HepG2 (cell line): Measurements from ENCODE around the gene SPRY1. TPM values are rescaled to one million over a fixed set of nuclear protein-coding genes. Genes with fewer than 3 reads are reported as not detected.

Experiments used
- GZF1 ChIP-seq: sonication (generic); formaldehyde crosslinking; IDR thresholded peaks from 2 replicates; pipeline ENCODE4 v1.5.1; 2020; ENCODE audit warnings: mild to moderate bottlenecking, missing genetic modification reagents
- HDAC2 ChIP-seq: sonication (generic); formaldehyde crosslinking; IDR thresholded peaks from 2 replicates; pipeline ENCODE4 v1.4.0; 2020; ENCODE audit warnings: missing genetic modification reagents
- HMG20B ChIP-seq: conservative IDR thresholded peaks from 2 replicates; pipeline ENCODE4 v1.6.1; 2016; ENCODE audit warnings: missing genetic modification reagents, missing compliant biosample characterization
- JARID2 ChIP-seq: sonication (generic); formaldehyde crosslinking; IDR thresholded peaks from 2 replicates; pipeline ENCODE4 v1.8.1; 2023; ENCODE audit warnings: missing genetic modification reagents, inconsistent platforms; ENCODE audit not compliant: insufficient replicate concordance
- KAT2B ChIP-seq: fragments of 150-350 bp; IDR thresholded peaks from 2 replicates; pipeline ENCODE4 v1.6.1; 2014; ENCODE audit warnings: low read depth, low read length, borderline replicate concordance
- KDM2A ChIP-seq: sonication (generic); formaldehyde crosslinking; IDR thresholded peaks from 2 replicates; pipeline ENCODE4 v1.4.0; 2020; ENCODE audit warnings: low read depth, missing genetic modification reagents, borderline replicate concordance
- RFX1 ChIP-seq: fragments of 450-650 bp; IDR thresholded peaks from 2 replicates; pipeline ENCODE4 v1.6.1; 2017
- SP5 ChIP-seq: IDR thresholded peaks from 2 replicates; pipeline ENCODE4 v1.6.1; 2016; ENCODE audit warnings: low read depth, borderline replicate concordance
- ZEB1 ChIP-seq: IDR thresholded peaks from 2 replicates; pipeline ENCODE4 v1.6.1; 2012; ENCODE audit warnings: mild to moderate bottlenecking, low read depth, inconsistent platforms; ENCODE audit not compliant: insufficient replicate concordance
- ZSCAN30 ChIP-seq: sonication (generic); formaldehyde crosslinking; IDR thresholded peaks from 2 replicates; pipeline ENCODE4 v1.5.0; 2020; ENCODE audit warnings: mild to moderate bottlenecking, missing genetic modification reagents
- polyA plus RNA-seq, 8 experiments: library from polyadenylated mRNA; depleted of rRNA in 3 of 8; stranded (reverse) in 7 of 8; unstranded in 1 of 8; fragments of >200 nt; fragmentation: Illumina TruSeq in 4 of 8; extraction: Trizol in 4 of 8; gene quantifications; 2 replicates each; pipeline versions ENCODE4 v1.2.1 to v1.2.3, GENCODE V29; 2011 to 2016; ENCODE audit warnings: low read depth in 4 of 8, missing spikeins in 1 of 8, mixed read lengths in 1 of 8; ENCODE audit not compliant: insufficient read depth in 1 of 8
- total RNA-seq, 5 experiments: library from RNA; depleted of rRNA; stranded (reverse); fragments of >200 nt; fragmentation: Illumina TruSeq; extraction: Trizol; gene quantifications; 2 replicates each; pipeline ENCODE4 v1.2.3, GENCODE V29; 2016; ENCODE audit warnings: low read depth in 1 of 5
- TF ChIP-seq, protein P1 (sequence below): sonication (generic); formaldehyde crosslinking; IDR thresholded peaks from 2 replicates; pipeline ENCODE4 v1.4.0; 2020; ENCODE audit warnings: missing genetic modification reagents, borderline replicate concordance
- TF ChIP-seq, protein P2 (sequence below): sonication (generic); formaldehyde crosslinking; IDR thresholded peaks from 2 replicates; pipeline ENCODE4 v1.8.1; 2023; ENCODE audit warnings: missing genetic modification reagents, inconsistent platforms, borderline replicate concordance
- TF ChIP-seq, protein P3 (sequence below): sonication (generic); formaldehyde crosslinking; IDR thresholded peaks from 2 replicates; pipeline ENCODE4 v1.4.0; 2020; ENCODE audit warnings: low read depth, missing genetic modification reagents
- TF ChIP-seq, protein P4 (sequence below): sonication (generic); formaldehyde crosslinking; IDR thresholded peaks from 2 replicates; pipeline ENCODE4 v1.4.0; 2020; ENCODE audit warnings: missing genetic modification reagents, mild to moderate bottlenecking, borderline replicate concordance
- TF ChIP-seq, protein P5 (sequence below): sonication (generic); formaldehyde crosslinking; IDR thresholded peaks from 2 replicates; pipeline ENCODE4 v1.8.0; 2023; ENCODE audit warnings: mild to moderate bottlenecking, missing genetic modification reagents
- TF ChIP-seq, protein P6 (sequence below): IDR thresholded peaks from 2 replicates; pipeline ENCODE4 v1.6.1; 2016; ENCODE audit warnings: missing genetic modification reagents, missing compliant biosample characterization

The SPRY1 gene
- total and polyA plus RNA-seq, 2 of the 13 experiments (the other 11 are each of a cell fraction or from before 2014, with no cell fraction given): 24.7 to 33.4 TPM

DNA sequence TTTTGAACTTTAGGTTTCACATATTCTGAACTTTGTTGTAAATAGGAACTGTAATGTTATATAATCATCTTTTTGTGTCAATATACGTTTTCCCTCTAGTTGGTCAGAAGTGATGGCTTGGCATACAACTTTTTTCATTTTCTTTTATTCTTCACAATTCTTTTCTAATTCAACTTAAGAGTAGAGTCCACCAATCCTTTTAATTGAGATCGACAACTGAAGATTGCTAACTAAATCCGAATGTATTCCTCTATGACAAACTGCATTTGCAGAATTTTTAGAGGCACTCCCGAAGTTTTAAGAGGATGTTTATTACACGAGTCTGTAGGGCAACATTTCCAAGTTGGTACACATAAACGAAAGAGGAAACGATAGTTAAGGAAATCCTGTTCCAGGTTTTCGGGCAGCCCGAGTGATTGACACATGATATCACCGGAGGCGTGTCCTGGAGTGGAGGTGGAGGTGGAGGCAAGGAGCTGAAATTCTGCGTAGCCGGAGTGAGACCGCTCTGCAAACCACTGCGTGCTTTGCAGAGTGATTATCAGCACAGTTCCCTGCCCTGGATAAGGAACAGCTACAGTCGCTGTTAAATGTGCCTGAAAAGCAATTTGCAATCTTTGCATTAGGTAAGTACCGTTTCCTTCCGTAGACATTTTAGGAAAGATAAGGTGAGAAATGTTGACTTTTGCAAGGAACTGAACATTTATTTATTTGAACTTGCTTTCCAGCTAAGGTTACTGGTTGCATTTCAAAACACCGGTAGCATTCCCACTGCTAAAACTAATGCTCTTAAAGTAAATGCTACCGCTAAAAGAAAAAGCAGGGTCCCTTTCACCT is at the start of gene SPRY1 (continued):
- TF ChIP-seq, protein P1, sequence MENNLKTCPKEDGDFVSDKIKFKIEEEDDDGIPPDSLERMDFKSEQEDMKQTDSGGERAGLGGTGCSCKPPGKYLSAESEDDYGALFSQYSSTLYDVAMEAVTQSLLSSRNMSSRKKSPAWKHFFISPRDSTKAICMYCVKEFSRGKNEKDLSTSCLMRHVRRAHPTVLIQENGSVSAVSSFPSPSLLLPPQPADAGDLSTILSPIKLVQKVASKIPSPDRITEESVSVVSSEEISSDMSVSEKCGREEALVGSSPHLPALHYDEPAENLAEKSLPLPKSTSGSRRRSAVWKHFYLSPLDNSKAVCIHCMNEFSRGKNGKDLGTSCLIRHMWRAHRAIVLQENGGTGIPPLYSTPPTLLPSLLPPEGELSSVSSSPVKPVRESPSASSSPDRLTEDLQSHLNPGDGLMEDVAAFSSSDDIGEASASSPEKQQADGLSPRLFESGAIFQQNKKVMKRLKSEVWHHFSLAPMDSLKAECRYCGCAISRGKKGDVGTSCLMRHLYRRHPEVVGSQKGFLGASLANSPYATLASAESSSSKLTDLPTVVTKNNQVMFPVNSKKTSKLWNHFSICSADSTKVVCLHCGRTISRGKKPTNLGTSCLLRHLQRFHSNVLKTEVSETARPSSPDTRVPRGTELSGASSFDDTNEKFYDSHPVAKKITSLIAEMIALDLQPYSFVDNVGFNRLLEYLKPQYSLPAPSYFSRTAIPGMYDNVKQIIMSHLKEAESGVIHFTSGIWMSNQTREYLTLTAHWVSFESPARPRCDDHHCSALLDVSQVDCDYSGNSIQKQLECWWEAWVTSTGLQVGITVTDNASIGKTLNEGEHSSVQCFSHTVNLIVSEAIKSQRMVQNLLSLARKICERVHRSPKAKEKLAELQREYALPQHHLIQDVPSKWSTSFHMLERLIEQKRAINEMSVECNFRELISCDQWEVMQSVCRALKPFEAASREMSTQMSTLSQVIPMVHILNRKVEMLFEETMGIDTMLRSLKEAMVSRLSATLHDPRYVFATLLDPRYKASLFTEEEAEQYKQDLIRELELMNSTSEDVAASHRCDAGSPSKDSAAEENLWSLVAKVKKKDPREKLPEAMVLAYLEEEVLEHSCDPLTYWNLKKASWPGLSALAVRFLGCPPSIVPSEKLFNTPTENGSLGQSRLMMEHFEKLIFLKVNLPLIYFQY: no peak
- TF ChIP-seq KDM2A (peak; percentile 56), SP5 (CRISPR knock-in tag) (peak; percentile 82), GZF1 (0 out of 2 replicates have a peak, but pooled peaks have one; percentile 12), ZEB1 (peak; percentile 38), ZSCAN30 (CRISPR knock-in tag) (no peak), JARID2 (CRISPR knock-in tag) (no peak), KAT2B (no peak), HMG20B (CRISPR knock-in tag) (no peak), RFX1 (no peak), HDAC2 (CRISPR knock-in tag) (peak; percentile 76; the same call in 1 of the 2 replicates)
- TF ChIP-seq, protein P2, sequence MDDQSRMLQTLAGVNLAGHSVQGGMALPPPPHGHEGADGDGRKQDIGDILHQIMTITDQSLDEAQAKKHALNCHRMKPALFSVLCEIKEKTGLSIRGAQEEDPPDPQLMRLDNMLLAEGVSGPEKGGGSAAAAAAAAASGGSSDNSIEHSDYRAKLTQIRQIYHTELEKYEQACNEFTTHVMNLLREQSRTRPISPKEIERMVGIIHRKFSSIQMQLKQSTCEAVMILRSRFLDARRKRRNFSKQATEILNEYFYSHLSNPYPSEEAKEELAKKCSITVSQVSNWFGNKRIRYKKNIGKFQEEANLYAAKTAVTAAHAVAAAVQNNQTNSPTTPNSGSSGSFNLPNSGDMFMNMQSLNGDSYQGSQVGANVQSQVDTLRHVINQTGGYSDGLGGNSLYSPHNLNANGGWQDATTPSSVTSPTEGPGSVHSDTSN (CRISPR knock-in tag): peak; percentile 90; the same call in 1 of the 2 replicates
- TF ChIP-seq, protein P3, sequence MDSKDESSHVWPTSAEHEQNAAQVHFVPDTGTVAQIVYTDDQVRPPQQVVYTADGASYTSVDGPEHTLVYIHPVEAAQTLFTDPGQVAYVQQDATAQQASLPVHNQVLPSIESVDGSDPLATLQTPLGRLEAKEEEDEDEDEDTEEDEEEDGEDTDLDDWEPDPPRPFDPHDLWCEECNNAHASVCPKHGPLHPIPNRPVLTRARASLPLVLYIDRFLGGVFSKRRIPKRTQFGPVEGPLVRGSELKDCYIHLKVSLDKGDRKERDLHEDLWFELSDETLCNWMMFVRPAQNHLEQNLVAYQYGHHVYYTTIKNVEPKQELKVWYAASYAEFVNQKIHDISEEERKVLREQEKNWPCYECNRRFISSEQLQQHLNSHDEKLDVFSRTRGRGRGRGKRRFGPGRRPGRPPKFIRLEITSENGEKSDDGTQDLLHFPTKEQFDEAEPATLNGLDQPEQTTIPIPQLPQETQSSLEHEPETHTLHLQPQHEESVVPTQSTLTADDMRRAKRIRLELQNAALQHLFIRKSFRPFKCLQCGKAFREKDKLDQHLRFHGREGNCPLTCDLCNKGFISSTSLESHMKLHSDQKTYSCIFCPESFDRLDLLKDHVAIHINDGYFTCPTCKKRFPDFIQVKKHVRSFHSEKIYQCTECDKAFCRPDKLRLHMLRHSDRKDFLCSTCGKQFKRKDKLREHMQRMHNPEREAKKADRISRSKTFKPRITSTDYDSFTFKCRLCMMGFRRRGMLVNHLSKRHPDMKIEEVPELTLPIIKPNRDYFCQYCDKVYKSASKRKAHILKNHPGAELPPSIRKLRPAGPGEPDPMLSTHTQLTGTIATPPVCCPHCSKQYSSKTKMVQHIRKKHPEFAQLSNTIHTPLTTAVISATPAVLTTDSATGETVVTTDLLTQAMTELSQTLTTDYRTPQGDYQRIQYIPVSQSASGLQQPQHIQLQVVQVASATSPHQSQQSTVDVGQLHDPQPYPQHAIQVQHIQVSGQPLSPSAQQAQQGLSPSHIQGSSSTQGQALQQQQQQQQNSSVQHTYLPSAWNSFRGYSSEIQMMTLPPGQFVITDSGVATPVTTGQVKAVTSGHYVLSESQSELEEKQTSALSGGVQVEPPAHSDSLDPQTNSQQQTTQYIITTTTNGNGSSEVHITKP (CRISPR knock-in tag): 0 out of 2 replicates have a peak, but pooled peaks have one; percentile 16
- TF ChIP-seq, protein P4, sequence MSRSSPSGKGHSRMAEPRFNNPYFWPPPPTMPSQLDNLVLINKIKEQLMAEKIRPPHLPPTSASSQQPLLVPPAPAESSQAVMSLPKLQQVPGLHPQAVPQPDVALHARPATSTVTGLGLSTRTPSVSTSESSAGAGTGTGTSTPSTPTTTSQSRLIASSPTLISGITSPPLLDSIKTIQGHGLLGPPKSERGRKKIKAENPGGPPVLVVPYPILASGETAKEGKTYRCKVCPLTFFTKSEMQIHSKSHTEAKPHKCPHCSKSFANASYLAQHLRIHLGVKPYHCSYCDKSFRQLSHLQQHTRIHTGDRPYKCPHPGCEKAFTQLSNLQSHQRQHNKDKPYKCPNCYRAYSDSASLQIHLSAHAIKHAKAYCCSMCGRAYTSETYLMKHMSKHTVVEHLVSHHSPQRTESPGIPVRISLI (CRISPR knock-in tag): no peak
- TF ChIP-seq, protein P5, sequence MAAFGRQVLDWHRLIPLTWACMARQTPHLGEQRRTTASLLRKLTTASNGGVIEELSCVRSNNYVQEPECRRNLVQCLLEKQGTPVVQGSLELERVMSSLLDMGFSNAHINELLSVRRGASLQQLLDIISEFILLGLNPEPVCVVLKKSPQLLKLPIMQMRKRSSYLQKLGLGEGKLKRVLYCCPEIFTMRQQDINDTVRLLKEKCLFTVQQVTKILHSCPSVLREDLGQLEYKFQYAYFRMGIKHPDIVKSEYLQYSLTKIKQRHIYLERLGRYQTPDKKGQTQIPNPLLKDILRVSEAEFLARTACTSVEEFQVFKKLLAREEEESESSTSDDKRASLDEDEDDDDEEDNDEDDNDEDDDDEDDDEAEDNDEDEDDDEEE: 0 out of 2 replicates have a peak, but pooled peaks have one; percentile 29
- TF ChIP-seq, protein P6, sequence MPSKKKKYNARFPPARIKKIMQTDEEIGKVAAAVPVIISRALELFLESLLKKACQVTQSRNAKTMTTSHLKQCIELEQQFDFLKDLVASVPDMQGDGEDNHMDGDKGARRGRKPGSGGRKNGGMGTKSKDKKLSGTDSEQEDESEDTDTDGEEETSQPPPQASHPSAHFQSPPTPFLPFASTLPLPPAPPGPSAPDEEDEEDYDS (CRISPR knock-in tag): peak; percentile 96
